Osteocyte (in vitro differentiated cells): Measurements from ENCODE around the gene USP21. TPM values are rescaled to one million over a fixed set of nuclear protein-coding genes. Genes with fewer than 3 reads are reported as not detected.

Source experiments
- DNase-seq: peaks from one replicate; pipeline ENCODE4 v3.0.0; 2021; ENCODE audit warnings: mixed read lengths; ENCODE audit not compliant: unreplicated experiment; ENCODE audit errors: extremely low spot score
- H3K27ac Mint-ChIP-seq: one replicate; pipeline ENCODE4 v1.8.0; 2021; ENCODE audit warnings: mild to moderate bottlenecking, mixed read lengths; ENCODE audit not compliant: unreplicated experiment
- H3K27me3 Mint-ChIP-seq: one replicate; pipeline ENCODE4 v1.8.0; 2021; ENCODE audit warnings: mixed read lengths; ENCODE audit not compliant: unreplicated experiment
- H3K36me3 Mint-ChIP-seq: one replicate; pipeline ENCODE4 v1.8.0; 2021; ENCODE audit warnings: mixed read lengths; ENCODE audit not compliant: unreplicated experiment
- H3K4me1 Mint-ChIP-seq: one replicate; pipeline ENCODE4 v1.8.0; 2021; ENCODE audit warnings: mixed read lengths; ENCODE audit not compliant: unreplicated experiment
- H3K4me3 Mint-ChIP-seq: one replicate; pipeline ENCODE4 v1.8.0; 2021; ENCODE audit warnings: mild to moderate bottlenecking, moderate library complexity, mixed read lengths; ENCODE audit not compliant: unreplicated experiment
- H3K9me3 Mint-ChIP-seq: one replicate; pipeline ENCODE4 v1.8.0; 2021; ENCODE audit warnings: mixed read lengths; ENCODE audit not compliant: unreplicated experiment
- CTCF ChIP-seq: fragments of 200-600 bp; sonication (generic); IDR thresholded peaks from 2 replicates; pipeline ENCODE4 v1.5.0; 2021; ENCODE audit warnings: antibody characterized with exemption, mild to moderate bottlenecking, moderate library complexity
- total RNA-seq: library from RNA; stranded (reverse); gene quantifications from 2 replicates; pipeline ENCODE4 v1.2.1, GENCODE V29; 2021

The USP21 gene
- total RNA-seq, 1 donor from 2014 or later, result 27.5 TPM

DNA sequence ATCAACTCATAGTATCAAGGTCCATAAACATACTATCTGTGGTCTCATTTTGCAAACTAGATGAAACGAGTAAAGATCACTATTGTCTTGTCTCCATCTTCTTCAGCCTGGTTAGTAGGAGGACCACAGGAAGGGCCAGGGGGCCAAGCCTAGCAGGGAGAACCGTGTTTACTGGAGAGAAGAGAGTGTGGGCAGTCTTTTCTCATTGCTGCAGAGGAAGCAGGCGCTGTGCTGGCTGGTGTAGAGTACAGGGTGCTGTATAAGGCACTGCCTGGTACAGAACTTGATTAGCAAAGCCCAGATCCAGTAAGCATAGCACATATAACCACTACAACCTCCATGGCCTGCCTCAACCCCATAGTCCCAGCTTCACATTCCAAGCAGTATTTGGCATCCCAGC lies 28.0 kb downstream of the USP21 start:
- Mint-ChIP-seq H3K4me1 (peaks cover 14% of the 10 kb centered on the region), H3K27ac (no peak overlapping the region), H3K9me3 (no peaks in the 10 kb centered on the region), H3K36me3 (no peaks in the 10 kb centered on the region), H3K4me3 (no peak overlapping the region), H3K27me3 (no peaks in the 10 kb centered on the region)
- no peak for DNase-seq
- no peak for TF ChIP-seq CTCF

GRCh38 chr1:161188381-161188780 lies 29.1 kb downstream of the USP21 start:
- Mint-ChIP-seq H3K27ac (no peak overlapping the region), H3K36me3 (peaks cover 2% of the 10 kb centered on the region), H3K9me3 (no peaks in the 10 kb centered on the region), H3K4me1 (peaks cover 11% of the 10 kb centered on the region), H3K4me3 (no peak overlapping the region), H3K27me3 (no peaks in the 10 kb centered on the region)
- no peak for DNase-seq
- no peak for TF ChIP-seq CTCF

DNA sequence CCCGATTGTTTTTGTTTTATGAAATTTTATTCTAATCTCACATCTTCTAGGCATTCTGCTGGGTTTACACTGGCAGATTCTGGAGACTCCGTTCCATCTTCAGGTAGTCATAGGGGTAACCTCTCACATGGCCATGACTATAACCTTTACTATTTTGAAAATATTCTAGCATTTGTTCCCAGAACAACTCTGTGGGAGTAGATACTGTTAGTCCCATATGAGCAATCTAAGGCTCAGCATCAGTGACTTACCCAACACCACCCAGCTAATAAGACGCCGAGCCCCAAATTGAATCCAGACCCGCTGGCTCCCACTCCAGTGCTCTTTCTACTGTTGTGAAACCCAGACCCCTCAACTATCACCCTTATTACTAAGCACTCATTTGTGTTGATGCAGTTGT lies 29.7 kb downstream of the USP21 start:
- no peaks in the 10 kb centered on the region for H3K9me3 Mint-ChIP-seq
- H3K27ac Mint-ChIP-seq, result no peak overlapping the region
- no peak for DNase-seq
- peaks cover 2% of the 10 kb centered on the region for H3K36me3 Mint-ChIP-seq
- TF ChIP-seq CTCF, result no peak
- H3K4me3 Mint-ChIP-seq, result no peak overlapping the region
- peaks cover 11% of the 10 kb centered on the region for H3K4me1 Mint-ChIP-seq
- H3K27me3 Mint-ChIP-seq, result no peaks in the 10 kb centered on the region

DNA sequence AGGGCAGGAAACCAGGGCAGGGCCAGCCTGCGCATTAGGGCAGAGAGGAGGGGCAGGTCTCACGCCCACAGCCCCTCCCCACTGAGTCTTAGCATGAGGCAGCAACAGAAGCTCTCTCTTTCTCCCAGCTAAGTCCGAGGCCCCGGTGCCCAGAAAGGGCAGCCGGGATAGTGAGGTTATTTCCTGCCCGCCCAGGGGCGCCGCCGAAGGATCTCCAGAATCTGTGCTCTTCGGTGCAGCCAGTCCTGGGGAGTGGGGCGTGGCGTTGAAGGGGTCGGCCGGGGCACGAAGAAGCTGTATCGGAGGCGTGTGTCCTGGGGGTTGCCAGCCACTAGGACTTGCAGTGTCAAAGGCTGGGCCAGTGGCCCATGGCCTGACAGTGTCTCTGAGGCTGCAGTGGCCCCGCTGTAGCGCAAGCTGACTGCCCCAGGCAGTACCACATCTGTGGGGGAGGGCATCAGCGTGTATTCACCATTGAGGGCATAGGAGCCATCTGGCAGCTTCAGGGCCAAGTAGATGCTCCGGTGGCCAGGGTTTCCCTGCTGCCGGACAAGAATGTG lies 31.7 kb downstream of the USP21 start:
- Mint-ChIP-seq H3K4me3 (no peak overlapping the region), H3K36me3 (peaks cover 2% of the 10 kb centered on the region), H3K4me1 (peaks cover 4% of the 10 kb centered on the region), H3K27me3 (no peaks in the 10 kb centered on the region), H3K27ac (no peak overlapping the region), H3K9me3 (no peaks in the 10 kb centered on the region)
- TF ChIP-seq CTCF, result no peak
- no peak for DNase-seq

GRCh38 chr1:161191971-161192370 lies 32.7 kb downstream of the USP21 start:
- peaks cover 13% of the 10 kb centered on the region for H3K4me1 Mint-ChIP-seq
- H3K9me3 Mint-ChIP-seq, result no peaks in the 10 kb centered on the region
- no peak overlapping the region for H3K27ac Mint-ChIP-seq
- no peak for TF ChIP-seq CTCF
- no peak overlapping the region for H3K4me3 Mint-ChIP-seq
- DNase-seq, result no peak
- no peaks in the 10 kb centered on the region for H3K27me3 Mint-ChIP-seq
- H3K36me3 Mint-ChIP-seq, result peaks cover 2% of the 10 kb centered on the region
